SK-N-SH treated with all-trans-retinoic acid at 6 μM for 48 hours (cell line): ENCODE measurements around the gene ACOX1.

Experiments
- ATAC-seq: fragments of 200-7000 bp; cut with Tn5 transposase; 3 replicates; pipeline ENCODE4 v1.9.1; 2020; ENCODE audit warnings: mild to moderate bottlenecking, moderate library complexity
- ARNTL ChIP-seq: fragments of 450-650 bp; formaldehyde crosslinking; IDR thresholded peaks from 2 replicates; pipeline ENCODE4 v1.5.0; 2020; ENCODE audit warnings: low read depth, mild to moderate bottlenecking, moderate library complexity, borderline replicate concordance
- BACH2 ChIP-seq: fragments of 250-450 bp; sonication (Bioruptor Pico); IDR thresholded peaks from 2 replicates; pipeline ENCODE4 v1.9.0; 2021; ENCODE audit warnings: mild to moderate bottlenecking, borderline replicate concordance
- CSDC2 ChIP-seq: fragments of 250-450 bp; sonication (Bioruptor Pico); IDR thresholded peaks from 2 replicates; pipeline ENCODE4 v1.5.0; 2020; ENCODE audit warnings: mild to moderate bottlenecking, moderate library complexity
- ESRRG ChIP-seq: fragments of 250-450 bp; sonication (Bioruptor Pico); IDR thresholded peaks from 2 replicates; pipeline ENCODE4 v1.6.1; 2021; ENCODE audit warnings: mild to moderate bottlenecking
- ISL1 ChIP-seq: fragments of 250-450 bp; sonication (Bioruptor Pico); IDR thresholded peaks from 2 replicates; pipeline ENCODE4 v2.1.2; 2022; ENCODE audit warnings: mild to moderate bottlenecking, moderate library complexity
- OSR1 ChIP-seq: fragments of 250-450 bp; sonication (Bioruptor Pico); IDR thresholded peaks from 2 replicates; pipeline ENCODE4 v1.8.0; 2022; ENCODE audit warnings: moderate library complexity, mild to moderate bottlenecking, inconsistent platforms
- PPARA ChIP-seq: fragments of 250-450 bp; sonication (Bioruptor Pico); IDR thresholded peaks from 2 replicates; pipeline ENCODE4 v1.5.0; 2020; ENCODE audit warnings: mild to moderate bottlenecking, borderline replicate concordance
- RARB ChIP-seq: fragments of 250-450 bp; sonication (Bioruptor Pico); IDR thresholded peaks from 2 replicates; pipeline ENCODE4 v1.8.0; 2021; ENCODE audit warnings: mild to moderate bottlenecking, moderate library complexity
- SNAI2 ChIP-seq: fragments of 250-450 bp; sonication (Bioruptor Pico); IDR thresholded peaks from 2 replicates; pipeline ENCODE4 v1.5.0; 2020; ENCODE audit warnings: mild to moderate bottlenecking, moderate library complexity
- TCF4 ChIP-seq: fragments of 250-450 bp; sonication (Bioruptor Pico); IDR thresholded peaks from 2 replicates; pipeline ENCODE4 v1.8.0; 2021; ENCODE audit warnings: mild to moderate bottlenecking, moderate library complexity, borderline replicate concordance
- TOX ChIP-seq: fragments of 250-450 bp; sonication (Bioruptor Pico); IDR thresholded peaks from 2 replicates; pipeline ENCODE4 v1.8.0; 2021; ENCODE audit warnings: mild to moderate bottlenecking, moderate library complexity, borderline replicate concordance
- ZC3H10 ChIP-seq: fragments of 250-450 bp; sonication (Bioruptor Pico); IDR thresholded peaks from 2 replicates; pipeline ENCODE4 v1.5.1; 2021; ENCODE audit warnings: mild to moderate bottlenecking, moderate library complexity
- ZFP3 ChIP-seq: fragments of 250-450 bp; sonication (Bioruptor Pico); IDR thresholded peaks from 2 replicates; pipeline ENCODE4 v1.5.0; 2020; ENCODE audit warnings: mild to moderate bottlenecking, moderate library complexity
- ZFP30 ChIP-seq: fragments of 450-650 bp; formaldehyde crosslinking; IDR thresholded peaks from 2 replicates; pipeline ENCODE4 v1.5.0; 2022; ENCODE audit warnings: mild to moderate bottlenecking, moderate library complexity
- ZNF565 ChIP-seq: fragments of 450-650 bp; formaldehyde crosslinking; conservative IDR thresholded peaks from 2 replicates; pipeline ENCODE4 v1.5.0; 2020; ENCODE audit warnings: low read depth, mild to moderate bottlenecking, moderate library complexity
- ZNF8 ChIP-seq: fragments of 450-650 bp; formaldehyde crosslinking; IDR thresholded peaks from 2 replicates; pipeline ENCODE4 v1.5.0; 2020; ENCODE audit warnings: mild to moderate bottlenecking, moderate library complexity
- TF ChIP-seq, protein P1 (sequence below): fragments of 250-450 bp; sonication (Bioruptor Pico); IDR thresholded peaks from 2 replicates; pipeline ENCODE4 v1.8.0; 2021; ENCODE audit warnings: low read depth, mild to moderate bottlenecking, moderate library complexity, borderline replicate concordance
- TF ChIP-seq, protein P2 (sequence below): fragments of 250-450 bp; sonication (Bioruptor Pico); IDR thresholded peaks from 2 replicates; pipeline ENCODE4 v1.8.0; 2020; ENCODE audit warnings: mild to moderate bottlenecking, moderate library complexity, borderline replicate concordance
- TF ChIP-seq, protein P3 (sequence below): fragments of 250-450 bp; sonication (Bioruptor Pico); IDR thresholded peaks from 2 replicates; pipeline ENCODE4 v1.5.1; 2020; ENCODE audit warnings: low read depth, mild to moderate bottlenecking, moderate library complexity
- TF ChIP-seq, protein P4 (sequence below): fragments of 250-450 bp; sonication (Bioruptor Pico); IDR thresholded peaks from 2 replicates; pipeline ENCODE4 v1.5.1; 2021; ENCODE audit warnings: mild to moderate bottlenecking, moderate library complexity
- TF ChIP-seq, protein P5 (sequence below): fragments of 250-450 bp; sonication (Bioruptor Pico); IDR thresholded peaks from 2 replicates; pipeline ENCODE4 v1.5.0; 2020; ENCODE audit warnings: mild to moderate bottlenecking, moderate library complexity

Gene ACOX1

DNA sequence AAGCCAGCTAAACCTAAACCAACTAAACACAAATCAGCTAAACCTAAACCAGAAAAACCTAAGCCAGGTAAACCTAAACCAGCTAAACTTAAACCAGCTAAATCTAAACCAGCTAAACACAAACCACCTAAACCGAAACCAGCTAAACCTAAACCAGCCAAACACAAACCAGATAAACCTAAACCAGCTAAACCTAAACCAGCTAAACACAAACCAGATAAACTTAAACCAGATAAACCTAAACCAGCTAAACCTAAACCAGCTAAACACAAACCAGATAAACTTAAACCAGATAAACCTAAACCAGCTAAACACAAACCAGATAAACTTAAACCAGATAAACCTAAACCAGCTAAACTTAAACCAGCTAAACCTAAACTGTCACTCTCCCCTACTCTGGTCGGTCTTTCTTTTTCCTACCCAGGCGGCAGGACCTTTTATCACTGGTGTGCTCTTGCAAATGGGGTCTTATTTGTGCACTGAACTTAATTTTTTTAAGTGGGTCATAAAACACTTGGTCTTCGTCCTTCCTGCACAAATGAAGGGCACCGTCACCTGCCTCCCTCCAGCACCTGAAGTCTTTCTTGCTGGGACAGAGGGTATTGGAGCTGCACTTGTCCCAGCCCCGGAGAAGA is 41.0 kb upstream of the ACOX1 start:
- no peak for ATAC-seq
- TF ChIP-seq ISL1 = no peak
- TF ChIP-seq ZFP3 (CRISPR knock-in tag) = no peak
- TF ChIP-seq TCF4 = no peak
- no peak for TF ChIP-seq CSDC2 (CRISPR knock-in tag)
- no peak for TF ChIP-seq ZNF8 (CRISPR knock-in tag)
- TF ChIP-seq, protein P1, sequence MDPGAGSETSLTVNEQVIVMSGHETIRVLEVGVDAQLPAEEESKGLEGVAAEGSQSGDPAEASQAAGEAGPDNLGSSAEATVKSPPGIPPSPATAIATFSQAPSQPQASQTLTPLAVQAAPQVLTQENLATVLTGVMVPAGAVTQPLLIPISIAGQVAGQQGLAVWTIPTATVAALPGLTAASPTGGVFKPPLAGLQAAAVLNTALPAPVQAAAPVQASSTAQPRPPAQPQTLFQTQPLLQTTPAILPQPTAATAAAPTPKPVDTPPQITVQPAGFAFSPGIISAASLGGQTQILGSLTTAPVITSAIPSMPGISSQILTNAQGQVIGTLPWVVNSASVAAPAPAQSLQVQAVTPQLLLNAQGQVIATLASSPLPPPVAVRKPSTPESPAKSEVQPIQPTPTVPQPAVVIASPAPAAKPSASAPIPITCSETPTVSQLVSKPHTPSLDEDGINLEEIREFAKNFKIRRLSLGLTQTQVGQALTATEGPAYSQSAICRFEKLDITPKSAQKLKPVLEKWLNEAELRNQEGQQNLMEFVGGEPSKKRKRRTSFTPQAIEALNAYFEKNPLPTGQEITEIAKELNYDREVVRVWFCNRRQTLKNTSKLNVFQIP (CRISPR knock-in tag) = no peak
- TF ChIP-seq ESRRG (CRISPR knock-in tag) = no peak
- no peak for TF ChIP-seq ZC3H10
- no peak for TF ChIP-seq OSR1 (CRISPR knock-in tag)
- TF ChIP-seq, protein P2, sequence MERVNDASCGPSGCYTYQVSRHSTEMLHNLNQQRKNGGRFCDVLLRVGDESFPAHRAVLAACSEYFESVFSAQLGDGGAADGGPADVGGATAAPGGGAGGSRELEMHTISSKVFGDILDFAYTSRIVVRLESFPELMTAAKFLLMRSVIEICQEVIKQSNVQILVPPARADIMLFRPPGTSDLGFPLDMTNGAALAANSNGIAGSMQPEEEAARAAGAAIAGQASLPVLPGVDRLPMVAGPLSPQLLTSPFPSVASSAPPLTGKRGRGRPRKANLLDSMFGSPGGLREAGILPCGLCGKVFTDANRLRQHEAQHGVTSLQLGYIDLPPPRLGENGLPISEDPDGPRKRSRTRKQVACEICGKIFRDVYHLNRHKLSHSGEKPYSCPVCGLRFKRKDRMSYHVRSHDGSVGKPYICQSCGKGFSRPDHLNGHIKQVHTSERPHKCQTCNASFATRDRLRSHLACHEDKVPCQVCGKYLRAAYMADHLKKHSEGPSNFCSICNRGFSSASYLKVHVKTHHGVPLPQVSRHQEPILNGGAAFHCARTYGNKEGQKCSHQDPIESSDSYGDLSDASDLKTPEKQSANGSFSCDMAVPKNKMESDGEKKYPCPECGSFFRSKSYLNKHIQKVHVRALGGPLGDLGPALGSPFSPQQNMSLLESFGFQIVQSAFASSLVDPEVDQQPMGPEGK (CRISPR knock-in tag) = no peak
- TF ChIP-seq ZNF565 (CRISPR knock-in tag) = no peak
- no peak for TF ChIP-seq BACH2 (CRISPR knock-in tag)

DNA sequence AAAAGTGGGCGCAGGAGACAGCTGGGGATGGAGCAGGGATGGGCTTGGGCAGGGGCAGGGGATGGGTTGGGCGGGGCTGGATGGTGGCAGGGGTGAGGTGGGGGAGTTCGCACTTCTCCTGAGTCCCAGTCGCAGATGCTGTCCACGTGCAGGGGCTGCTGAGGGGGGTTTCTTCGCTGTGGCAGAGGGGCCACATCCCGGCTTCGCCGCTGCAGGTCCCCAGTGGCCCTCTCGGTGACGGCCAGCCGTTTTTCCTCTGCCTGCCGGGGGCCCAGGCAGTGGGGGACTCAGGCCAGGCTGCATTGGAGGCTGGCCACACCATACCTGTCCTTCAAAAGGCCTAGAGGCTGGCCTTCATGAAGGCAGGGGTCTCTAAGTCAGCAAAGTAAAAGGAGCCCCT is 39.8 kb upstream of the ACOX1 start:
- TF ChIP-seq TOX (CRISPR knock-in tag) = no peak
- TF ChIP-seq, protein P1 (CRISPR knock-in tag) = no peak
- TF ChIP-seq, protein P2 (CRISPR knock-in tag) = no peak
- TF ChIP-seq, protein P3, sequence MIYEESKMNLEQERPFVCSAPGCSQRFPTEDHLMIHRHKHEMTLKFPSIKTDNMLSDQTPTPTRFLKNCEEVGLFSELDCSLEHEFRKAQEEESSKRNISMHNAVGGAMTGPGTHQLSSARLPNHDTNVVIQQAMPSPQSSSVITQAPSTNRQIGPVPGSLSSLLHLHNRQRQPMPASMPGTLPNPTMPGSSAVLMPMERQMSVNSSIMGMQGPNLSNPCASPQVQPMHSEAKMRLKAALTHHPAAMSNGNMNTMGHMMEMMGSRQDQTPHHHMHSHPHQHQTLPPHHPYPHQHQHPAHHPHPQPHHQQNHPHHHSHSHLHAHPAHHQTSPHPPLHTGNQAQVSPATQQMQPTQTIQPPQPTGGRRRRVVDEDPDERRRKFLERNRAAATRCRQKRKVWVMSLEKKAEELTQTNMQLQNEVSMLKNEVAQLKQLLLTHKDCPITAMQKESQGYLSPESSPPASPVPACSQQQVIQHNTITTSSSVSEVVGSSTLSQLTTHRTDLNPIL (CRISPR knock-in tag) = no peak
- no peak for TF ChIP-seq ARNTL
- no peak for TF ChIP-seq CSDC2 (CRISPR knock-in tag)
- TF ChIP-seq OSR1 (CRISPR knock-in tag) = no peak
- TF ChIP-seq, protein P4, sequence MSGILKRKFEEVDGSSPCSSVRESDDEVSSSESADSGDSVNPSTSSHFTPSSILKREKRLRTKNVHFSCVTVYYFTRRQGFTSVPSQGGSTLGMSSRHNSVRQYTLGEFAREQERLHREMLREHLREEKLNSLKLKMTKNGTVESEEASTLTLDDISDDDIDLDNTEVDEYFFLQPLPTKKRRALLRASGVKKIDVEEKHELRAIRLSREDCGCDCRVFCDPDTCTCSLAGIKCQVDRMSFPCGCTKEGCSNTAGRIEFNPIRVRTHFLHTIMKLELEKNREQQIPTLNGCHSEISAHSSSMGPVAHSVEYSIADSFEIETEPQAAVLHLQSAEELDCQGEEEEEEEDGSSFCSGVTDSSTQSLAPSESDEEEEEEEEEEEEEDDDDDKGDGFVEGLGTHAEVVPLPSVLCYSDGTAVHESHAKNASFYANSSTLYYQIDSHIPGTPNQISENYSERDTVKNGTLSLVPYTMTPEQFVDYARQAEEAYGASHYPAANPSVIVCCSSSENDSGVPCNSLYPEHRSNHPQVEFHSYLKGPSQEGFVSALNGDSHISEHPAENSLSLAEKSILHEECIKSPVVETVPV (CRISPR knock-in tag) = no peak
- TF ChIP-seq ESRRG (CRISPR knock-in tag) = no peak
- ATAC-seq = no peak

DNA sequence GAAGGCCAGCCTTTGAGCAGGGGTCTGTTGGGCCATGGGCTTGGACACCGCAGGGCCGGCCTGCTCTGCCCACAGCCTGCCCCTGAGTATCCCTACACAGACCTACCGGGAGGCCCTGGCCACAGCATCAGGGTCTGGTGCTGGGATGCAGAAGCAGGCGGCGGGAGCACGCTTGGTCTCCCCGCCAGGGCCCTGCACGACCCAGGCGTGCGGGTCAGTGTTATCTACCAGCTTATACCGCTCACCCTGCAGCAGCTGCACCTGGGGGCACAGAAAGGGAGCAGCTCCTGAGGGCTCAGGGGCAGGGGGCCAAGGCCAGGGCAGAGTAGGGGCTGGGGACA is 39.3 kb upstream of the ACOX1 start:
- TF ChIP-seq, protein P4 (CRISPR knock-in tag) = no peak
- no peak for TF ChIP-seq ZFP30 (CRISPR knock-in tag)
- TF ChIP-seq, protein P5, sequence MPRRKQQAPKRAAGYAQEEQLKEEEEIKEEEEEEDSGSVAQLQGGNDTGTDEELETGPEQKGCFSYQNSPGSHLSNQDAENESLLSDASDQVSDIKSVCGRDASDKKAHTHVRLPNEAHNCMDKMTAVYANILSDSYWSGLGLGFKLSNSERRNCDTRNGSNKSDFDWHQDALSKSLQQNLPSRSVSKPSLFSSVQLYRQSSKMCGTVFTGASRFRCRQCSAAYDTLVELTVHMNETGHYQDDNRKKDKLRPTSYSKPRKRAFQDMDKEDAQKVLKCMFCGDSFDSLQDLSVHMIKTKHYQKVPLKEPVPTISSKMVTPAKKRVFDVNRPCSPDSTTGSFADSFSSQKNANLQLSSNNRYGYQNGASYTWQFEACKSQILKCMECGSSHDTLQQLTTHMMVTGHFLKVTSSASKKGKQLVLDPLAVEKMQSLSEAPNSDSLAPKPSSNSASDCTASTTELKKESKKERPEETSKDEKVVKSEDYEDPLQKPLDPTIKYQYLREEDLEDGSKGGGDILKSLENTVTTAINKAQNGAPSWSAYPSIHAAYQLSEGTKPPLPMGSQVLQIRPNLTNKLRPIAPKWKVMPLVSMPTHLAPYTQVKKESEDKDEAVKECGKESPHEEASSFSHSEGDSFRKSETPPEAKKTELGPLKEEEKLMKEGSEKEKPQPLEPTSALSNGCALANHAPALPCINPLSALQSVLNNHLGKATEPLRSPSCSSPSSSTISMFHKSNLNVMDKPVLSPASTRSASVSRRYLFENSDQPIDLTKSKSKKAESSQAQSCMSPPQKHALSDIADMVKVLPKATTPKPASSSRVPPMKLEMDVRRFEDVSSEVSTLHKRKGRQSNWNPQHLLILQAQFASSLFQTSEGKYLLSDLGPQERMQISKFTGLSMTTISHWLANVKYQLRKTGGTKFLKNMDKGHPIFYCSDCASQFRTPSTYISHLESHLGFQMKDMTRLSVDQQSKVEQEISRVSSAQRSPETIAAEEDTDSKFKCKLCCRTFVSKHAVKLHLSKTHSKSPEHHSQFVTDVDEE = no peak
- no peak for TF ChIP-seq TOX (CRISPR knock-in tag)
- TF ChIP-seq, protein P3 (CRISPR knock-in tag) = no peak
- no peak for TF ChIP-seq ZNF8 (CRISPR knock-in tag)
- TF ChIP-seq ZNF565 (CRISPR knock-in tag) = no peak
- no peak for TF ChIP-seq PPARA (CRISPR knock-in tag)
- TF ChIP-seq BACH2 (CRISPR knock-in tag) = no peak
- TF ChIP-seq SNAI2 (CRISPR knock-in tag) = no peak
- no peak for TF ChIP-seq OSR1 (CRISPR knock-in tag)
- TF ChIP-seq ZFP3 (CRISPR knock-in tag) = no peak
- no peak for TF ChIP-seq RARB (CRISPR knock-in tag)
- TF ChIP-seq, all 23 proteins: peak for 0
- ATAC-seq = no peak
